Stomach (tissue), 4 donors: ENCODE data around the gene SLC25A6.

Experiments used
- CTCF ChIP-seq, 7 experiments: fragments of 450-650 bp in 4 of 7; fragments of 200-600 bp in 3 of 7; sonication (generic) in 3 of 7; IDR thresholded peaks; one replicate each; pipeline ENCODE4 v1.5.1; 2016 to 2019; ENCODE audit warnings: antibody characterized with exemption in 7 of 7, control low read depth in 2 of 7, mild to moderate bottlenecking in 1 of 7
- EP300 ChIP-seq: sonication (generic); formaldehyde crosslinking; IDR thresholded peaks from one replicate; pipeline ENCODE4 v1.6.1; 2017; ENCODE audit warnings: antibody characterized with exemption
- POLR2A ChIP-seq, 4 donors: fragments of 450-650 bp; IDR thresholded peaks; one replicate each; pipeline ENCODE4 v1.6.1; 2016; ENCODE audit warnings: antibody characterized with exemption in 4 of 4, control low read depth in 2 of 4, mild to moderate bottlenecking in 1 of 4, moderate library complexity in 1 of 4
- POLR2AphosphoS5 ChIP-seq, 3 donors: sonication (generic); formaldehyde crosslinking; IDR thresholded peaks; one replicate each; pipeline ENCODE4 v1.6.1; 2016; ENCODE audit warnings: antibody characterized with exemption in 3 of 3

DNA sequence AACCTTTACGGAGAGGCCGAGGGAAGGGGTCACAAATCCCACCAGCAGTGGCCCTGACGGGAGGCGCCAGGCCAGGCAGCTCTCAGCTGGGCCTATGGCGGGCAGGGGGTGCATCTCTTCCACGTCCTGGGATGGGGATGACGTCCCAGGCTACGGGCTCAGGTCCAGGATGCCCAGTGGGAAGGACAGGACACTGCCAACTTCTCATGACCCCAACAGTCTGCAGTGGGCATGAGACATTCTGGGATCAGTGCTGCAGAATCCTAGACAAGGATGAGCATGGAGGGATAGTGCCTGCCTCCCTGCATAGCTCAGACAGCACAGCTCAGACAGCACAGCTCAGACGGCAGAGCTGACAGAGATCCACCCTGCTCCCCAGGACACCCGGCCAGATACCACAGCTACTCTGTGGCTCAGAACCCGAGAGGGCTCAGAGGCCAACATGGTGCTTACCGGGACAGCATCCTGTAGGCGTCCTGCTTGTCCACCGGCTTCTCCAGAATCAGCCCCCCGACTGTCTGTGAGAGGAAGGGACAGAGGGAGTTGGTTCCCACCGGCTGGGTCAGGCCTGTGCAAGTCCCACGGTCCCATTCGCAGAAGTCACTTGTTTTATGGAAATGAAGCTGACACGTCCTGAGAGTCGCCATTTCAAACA, 43.5 kb upstream of the SLC25A6 start:
- TF ChIP-seq CTCF (IDR thresholded peaks at IDR 0.05) (no peak), POLR2A (IDR thresholded peaks at IDR 0.05) (no peak), POLR2AphosphoS5 (IDR thresholded peaks at IDR 0.05) (no peak), EP300 (no peak)
